ENCODE data around the gene RNF212B.
"Not testable (repeated sequence)": the region's sequence is repeated elsewhere in the genome, so short reads cannot be mapped to it uniquely, and the experiment has no call there.

Gene RNF212B

DNA sequence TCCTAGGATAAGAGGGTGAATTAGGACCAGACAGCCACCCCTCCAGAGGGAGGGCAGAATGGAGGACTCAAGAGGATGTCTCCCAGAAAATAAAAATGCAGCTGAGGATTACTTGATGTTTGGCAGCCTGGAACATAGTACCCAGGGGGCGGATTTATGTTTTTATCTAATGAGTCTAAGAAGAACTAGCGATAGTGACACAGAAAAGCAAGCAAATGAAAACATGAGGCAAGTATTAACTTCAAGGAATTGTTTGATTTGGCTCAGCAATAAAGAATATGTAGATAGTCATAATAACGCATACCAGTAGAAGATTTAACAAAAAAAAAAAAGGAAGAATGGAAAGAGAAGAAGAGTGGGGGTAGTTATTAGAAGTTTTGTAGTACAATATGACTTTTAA, 44.3 kb upstream of the RNF212B start:
- Histone ChIP-seq H3K36me3 (ENCODE audit: control insufficient read depth in 2 of 2, insufficient read depth in 1 of 2, low read length in 2 of 2) (no peaks in the 10 kb centered on the region), H3K27ac (ENCODE audit: extremely low read depth, low read depth, low read length) (no peak overlapping the region), H3K4me3 (ENCODE audit: low read depth, low read length) (no peak overlapping the region), H3K9me3 (ENCODE audit: control insufficient read depth, insufficient read depth, low read depth, low read length) (no peaks in the 10 kb centered on the region), H3K4me1 (ENCODE audit: control insufficient read depth, insufficient read depth, low read length) (no peaks in the 10 kb centered on the region)
- ChIA-PET POLR2A (no interaction called here), CTCF (interaction anchor here (0.6 to 2.7 kb wide), 2 partner anchors 73 to 623 kb away, joined by 6 to 16 read pairs; no protein-coding TSS in a partner anchor)
- TF ChIP-seq, protein P1, sequence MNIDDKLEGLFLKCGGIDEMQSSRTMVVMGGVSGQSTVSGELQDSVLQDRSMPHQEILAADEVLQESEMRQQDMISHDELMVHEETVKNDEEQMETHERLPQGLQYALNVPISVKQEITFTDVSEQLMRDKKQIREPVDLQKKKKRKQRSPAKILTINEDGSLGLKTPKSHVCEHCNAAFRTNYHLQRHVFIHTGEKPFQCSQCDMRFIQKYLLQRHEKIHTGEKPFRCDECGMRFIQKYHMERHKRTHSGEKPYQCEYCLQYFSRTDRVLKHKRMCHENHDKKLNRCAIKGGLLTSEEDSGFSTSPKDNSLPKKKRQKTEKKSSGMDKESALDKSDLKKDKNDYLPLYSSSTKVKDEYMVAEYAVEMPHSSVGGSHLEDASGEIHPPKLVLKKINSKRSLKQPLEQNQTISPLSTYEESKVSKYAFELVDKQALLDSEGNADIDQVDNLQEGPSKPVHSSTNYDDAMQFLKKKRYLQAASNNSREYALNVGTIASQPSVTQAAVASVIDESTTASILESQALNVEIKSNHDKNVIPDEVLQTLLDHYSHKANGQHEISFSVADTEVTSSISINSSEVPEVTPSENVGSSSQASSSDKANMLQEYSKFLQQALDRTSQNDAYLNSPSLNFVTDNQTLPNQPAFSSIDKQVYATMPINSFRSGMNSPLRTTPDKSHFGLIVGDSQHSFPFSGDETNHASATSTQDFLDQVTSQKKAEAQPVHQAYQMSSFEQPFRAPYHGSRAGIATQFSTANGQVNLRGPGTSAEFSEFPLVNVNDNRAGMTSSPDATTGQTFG (tag by site-specific recombination; IDR thresholded peaks at IDR 0.05; ENCODE audit: borderline replicate concordance): no peak
- TF ChIP-seq ZNF335 (tag by site-specific recombination; conservative IDR thresholded peaks at IDR 0.05): no peak
- no peak for TF ChIP-seq GLI2 (tag by site-specific recombination; IDR thresholded peaks at IDR 0.05; ENCODE audit: borderline replicate concordance, low read depth)
- no peak for TF ChIP-seq ZNF843 (tag by site-specific recombination; IDR thresholded peaks at IDR 0.05)
- no peak for TF ChIP-seq SCRT1 (tag by site-specific recombination; IDR thresholded peaks at IDR 0.05; ENCODE audit: borderline replicate concordance)
- TF ChIP-seq ZNF561 (tag by site-specific recombination; IDR thresholded peaks at IDR 0.05; ENCODE audit: borderline replicate concordance): no peak
- TF ChIP-seq, protein P2, sequence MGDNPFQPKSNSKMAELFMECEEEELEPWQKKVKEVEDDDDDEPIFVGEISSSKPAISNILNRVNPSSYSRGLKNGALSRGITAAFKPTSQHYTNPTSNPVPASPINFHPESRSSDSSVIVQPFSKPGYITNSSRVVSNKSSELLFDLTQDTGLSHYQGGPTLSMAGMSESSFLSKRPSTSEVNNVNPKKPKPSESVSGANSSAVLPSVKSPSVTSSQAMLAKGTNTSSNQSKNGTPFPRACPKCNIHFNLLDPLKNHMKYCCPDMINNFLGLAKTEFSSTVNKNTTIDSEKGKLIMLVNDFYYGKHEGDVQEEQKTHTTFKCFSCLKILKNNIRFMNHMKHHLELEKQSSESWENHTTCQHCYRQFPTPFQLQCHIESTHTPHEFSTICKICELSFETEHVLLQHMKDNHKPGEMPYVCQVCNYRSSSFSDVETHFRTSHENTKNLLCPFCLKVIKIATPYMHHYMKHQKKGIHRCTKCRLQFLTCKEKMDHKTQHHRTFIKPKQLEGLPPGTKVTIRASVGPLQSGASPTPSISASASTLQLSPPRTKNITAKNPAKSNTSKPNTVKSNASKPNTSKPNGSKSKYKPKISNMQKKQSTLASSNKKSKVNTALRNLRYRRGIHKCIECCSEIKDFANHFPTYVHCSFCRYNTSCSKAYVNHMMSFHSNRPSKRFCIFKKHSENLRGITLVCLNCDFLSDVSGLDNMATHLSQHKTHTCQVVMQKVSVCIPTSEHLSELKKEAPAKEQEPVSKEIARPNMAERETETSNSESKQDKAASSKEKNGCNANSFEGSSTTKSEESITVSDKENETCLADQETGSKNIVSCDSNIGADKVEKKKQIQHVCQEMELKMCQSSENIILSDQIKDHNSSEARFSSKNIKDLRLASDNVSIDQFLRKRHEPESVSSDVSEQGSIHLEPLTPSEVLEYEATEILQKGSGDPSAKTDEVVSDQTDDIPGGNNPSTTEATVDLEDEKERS (tag by site-specific recombination; IDR thresholded peaks at IDR 0.05): no peak
- no peak for TF ChIP-seq HOXC10 (CRISPR knock-in tag; IDR thresholded peaks at IDR 0.05)

DNA sequence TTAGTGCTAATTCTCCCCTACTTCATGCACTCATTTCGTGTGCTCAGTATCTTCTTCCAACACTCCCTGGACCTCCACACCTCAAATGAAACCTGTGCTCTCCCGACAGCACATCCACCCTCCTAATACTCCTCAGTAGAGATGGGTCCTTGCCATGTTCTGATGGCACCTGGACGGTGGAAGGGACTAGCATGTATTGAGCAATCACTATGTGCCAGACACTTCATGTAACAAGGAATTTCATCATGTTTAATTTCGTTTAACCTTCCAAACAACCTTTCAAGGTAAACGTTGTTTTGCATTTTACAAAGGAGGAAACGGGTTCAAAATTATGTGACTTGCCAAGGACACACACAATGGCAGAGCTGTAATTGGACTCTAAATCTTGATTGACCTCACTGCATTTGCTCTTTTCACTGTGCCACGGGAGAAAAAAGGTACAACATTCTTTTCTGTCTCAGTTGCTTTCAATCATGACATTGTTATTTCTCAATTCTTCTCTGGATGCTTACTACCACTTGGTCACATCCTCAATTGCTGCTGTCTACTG, 42.1 kb upstream of the RNF212B start:
- TF ChIP-seq, protein P3, sequence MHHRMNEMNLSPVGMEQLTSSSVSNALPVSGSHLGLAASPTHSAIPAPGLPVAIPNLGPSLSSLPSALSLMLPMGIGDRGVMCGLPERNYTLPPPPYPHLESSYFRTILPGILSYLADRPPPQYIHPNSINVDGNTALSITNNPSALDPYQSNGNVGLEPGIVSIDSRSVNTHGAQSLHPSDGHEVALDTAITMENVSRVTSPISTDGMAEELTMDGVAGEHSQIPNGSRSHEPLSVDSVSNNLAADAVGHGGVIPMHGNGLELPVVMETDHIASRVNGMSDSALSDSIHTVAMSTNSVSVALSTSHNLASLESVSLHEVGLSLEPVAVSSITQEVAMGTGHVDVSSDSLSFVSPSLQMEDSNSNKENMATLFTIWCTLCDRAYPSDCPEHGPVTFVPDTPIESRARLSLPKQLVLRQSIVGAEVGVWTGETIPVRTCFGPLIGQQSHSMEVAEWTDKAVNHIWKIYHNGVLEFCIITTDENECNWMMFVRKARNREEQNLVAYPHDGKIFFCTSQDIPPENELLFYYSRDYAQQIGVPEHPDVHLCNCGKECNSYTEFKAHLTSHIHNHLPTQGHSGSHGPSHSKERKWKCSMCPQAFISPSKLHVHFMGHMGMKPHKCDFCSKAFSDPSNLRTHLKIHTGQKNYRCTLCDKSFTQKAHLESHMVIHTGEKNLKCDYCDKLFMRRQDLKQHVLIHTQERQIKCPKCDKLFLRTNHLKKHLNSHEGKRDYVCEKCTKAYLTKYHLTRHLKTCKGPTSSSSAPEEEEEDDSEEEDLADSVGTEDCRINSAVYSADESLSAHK (tag by site-specific recombination; IDR thresholded peaks at IDR 0.05): no peak
- TF ChIP-seq ZNF248 (tag by site-specific recombination; IDR thresholded peaks at IDR 0.05): no peak
- TF ChIP-seq, protein P4, sequence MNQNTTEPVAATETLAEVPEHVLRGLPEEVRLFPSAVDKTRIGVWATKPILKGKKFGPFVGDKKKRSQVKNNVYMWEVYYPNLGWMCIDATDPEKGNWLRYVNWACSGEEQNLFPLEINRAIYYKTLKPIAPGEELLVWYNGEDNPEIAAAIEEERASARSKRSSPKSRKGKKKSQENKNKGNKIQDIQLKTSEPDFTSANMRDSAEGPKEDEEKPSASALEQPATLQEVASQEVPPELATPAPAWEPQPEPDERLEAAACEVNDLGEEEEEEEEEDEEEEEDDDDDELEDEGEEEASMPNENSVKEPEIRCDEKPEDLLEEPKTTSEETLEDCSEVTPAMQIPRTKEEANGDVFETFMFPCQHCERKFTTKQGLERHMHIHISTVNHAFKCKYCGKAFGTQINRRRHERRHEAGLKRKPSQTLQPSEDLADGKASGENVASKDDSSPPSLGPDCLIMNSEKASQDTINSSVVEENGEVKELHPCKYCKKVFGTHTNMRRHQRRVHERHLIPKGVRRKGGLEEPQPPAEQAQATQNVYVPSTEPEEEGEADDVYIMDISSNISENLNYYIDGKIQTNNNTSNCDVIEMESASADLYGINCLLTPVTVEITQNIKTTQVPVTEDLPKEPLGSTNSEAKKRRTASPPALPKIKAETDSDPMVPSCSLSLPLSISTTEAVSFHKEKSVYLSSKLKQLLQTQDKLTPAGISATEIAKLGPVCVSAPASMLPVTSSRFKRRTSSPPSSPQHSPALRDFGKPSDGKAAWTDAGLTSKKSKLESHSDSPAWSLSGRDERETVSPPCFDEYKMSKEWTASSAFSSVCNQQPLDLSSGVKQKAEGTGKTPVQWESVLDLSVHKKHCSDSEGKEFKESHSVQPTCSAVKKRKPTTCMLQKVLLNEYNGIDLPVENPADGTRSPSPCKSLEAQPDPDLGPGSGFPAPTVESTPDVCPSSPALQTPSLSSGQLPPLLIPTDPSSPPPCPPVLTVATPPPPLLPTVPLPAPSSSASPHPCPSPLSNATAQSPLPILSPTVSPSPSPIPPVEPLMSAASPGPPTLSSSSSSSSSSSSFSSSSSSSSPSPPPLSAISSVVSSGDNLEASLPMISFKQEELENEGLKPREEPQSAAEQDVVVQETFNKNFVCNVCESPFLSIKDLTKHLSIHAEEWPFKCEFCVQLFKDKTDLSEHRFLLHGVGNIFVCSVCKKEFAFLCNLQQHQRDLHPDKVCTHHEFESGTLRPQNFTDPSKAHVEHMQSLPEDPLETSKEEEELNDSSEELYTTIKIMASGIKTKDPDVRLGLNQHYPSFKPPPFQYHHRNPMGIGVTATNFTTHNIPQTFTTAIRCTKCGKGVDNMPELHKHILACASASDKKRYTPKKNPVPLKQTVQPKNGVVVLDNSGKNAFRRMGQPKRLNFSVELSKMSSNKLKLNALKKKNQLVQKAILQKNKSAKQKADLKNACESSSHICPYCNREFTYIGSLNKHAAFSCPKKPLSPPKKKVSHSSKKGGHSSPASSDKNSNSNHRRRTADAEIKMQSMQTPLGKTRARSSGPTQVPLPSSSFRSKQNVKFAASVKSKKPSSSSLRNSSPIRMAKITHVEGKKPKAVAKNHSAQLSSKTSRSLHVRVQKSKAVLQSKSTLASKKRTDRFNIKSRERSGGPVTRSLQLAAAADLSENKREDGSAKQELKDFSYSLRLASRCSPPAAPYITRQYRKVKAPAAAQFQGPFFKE (tag by site-specific recombination; IDR thresholded peaks at IDR 0.05; ENCODE audit: borderline replicate concordance): no peak
- H3K27ac ChIP-seq (ENCODE audit: extremely low read depth, low read depth, low read length): no peak overlapping the region
- no peaks in the 10 kb centered on the region for H3K4me1 ChIP-seq (ENCODE audit: control insufficient read depth, insufficient read depth, low read length)
- CTCF ChIA-PET: interaction anchor here (0.6 to 1.3 kb wide), 3 partner anchors 10 to 145 kb away, joined by 3 to 7 read pairs (median 4); no protein-coding TSS in a partner anchor
- H3K9me3 ChIP-seq (ENCODE audit: control insufficient read depth, insufficient read depth, low read depth, low read length): no peaks in the 10 kb centered on the region
- H3K4me3 ChIP-seq (ENCODE audit: low read depth, low read length): no peak overlapping the region
- H3K36me3 ChIP-seq (ENCODE audit: control insufficient read depth in 2 of 2, insufficient read depth in 1 of 2, low read length in 2 of 2): no peaks in the 10 kb centered on the region
- POLR2A ChIA-PET: no interaction called here

DNA sequence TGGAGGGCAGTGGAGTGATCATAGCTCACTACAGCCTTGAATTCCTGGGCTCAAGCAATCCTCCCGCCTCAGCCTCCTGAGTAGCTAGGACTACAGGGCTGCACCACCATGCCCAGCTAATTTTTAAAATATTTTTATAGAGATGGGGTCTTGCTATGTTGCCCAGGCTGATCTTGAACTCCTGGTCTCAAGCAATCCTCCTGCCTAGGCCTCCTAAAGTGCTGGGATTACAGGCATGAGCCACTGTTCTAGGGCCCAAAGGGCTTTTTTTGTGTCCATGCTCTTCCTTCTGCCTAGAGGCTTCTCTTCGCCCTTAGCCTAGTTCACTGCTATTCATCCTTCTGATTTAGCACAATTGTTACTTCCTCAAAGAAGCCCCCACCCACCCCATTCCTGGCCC, 41.2 kb upstream of the RNF212B start:
- CTCF ChIA-PET: interaction anchor here (0.6 to 1.3 kb wide), 3 partner anchors 34 to 741 kb away, joined by 3 to 4 read pairs (median 3); no protein-coding TSS in a partner anchor

DNA sequence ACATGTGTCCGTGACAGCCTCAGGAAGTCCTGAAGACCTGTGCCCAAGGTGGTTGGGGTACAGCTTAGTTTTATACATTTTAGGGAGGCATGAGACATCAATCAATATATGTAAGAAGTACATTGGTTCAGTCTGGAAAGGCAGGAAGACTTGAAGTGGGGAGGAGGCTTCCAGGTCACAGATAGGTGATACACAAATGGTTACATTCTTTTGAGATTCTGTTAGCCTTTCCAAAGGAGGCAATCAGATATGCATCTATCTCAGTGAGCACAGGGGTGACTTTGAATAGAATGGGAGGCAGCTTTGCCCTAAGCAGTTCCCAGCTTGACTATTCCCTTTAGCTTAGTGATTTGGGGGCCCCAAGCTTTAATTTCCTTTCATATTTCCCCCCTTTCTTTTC, 38.6 kb upstream of the RNF212B start:
- POLR2A ChIA-PET; H3K36me3 ChIP-seq (ENCODE audit: control insufficient read depth in 2 of 2, insufficient read depth in 1 of 2, low read length in 2 of 2); H3K4me3 ChIP-seq (ENCODE audit: low read depth, low read length); H3K9me3 ChIP-seq (ENCODE audit: control insufficient read depth, insufficient read depth, low read depth, low read length); H3K27ac ChIP-seq (ENCODE audit: extremely low read depth, low read depth, low read length); H3K4me1 ChIP-seq (ENCODE audit: control insufficient read depth, insufficient read depth, low read length): not testable (repeated sequence)
- CTCF ChIA-PET: interaction anchor here (0.7 to 1.1 kb wide), 3 partner anchors 12 to 127 kb away, joined by 3 to 4 read pairs (median 4); no protein-coding TSS in a partner anchor

More for the DNA sequence above, 41.2 kb upstream of the RNF212B start:
- H3K4me1 ChIP-seq (ENCODE audit: control insufficient read depth, insufficient read depth, low read length); H3K27ac ChIP-seq (ENCODE audit: extremely low read depth, low read depth, low read length); POLR2A ChIA-PET; H3K4me3 ChIP-seq (ENCODE audit: low read depth, low read length); H3K9me3 ChIP-seq (ENCODE audit: control insufficient read depth, insufficient read depth, low read depth, low read length); H3K36me3 ChIP-seq (ENCODE audit: control insufficient read depth in 2 of 2, insufficient read depth in 1 of 2, low read length in 2 of 2): not testable (repeated sequence)

Measured in HEK293 (cell line).